SU-DHL-6 (cell line): Measurements from ENCODE around the gene ZSCAN25.

Experiments used
- H2AFZ ChIP-seq: fragments of 200-600 bp; sonication (generic); 2 replicates; pipeline ENCODE4 v1.6.1; 2014; ENCODE audit warnings: low read depth, mild to moderate bottlenecking, moderate library complexity, mixed read lengths, antibody characterized with exemption, low read length; ENCODE audit not compliant: severe bottlenecking
- H3F3A ChIP-seq: fragments of 200-600 bp; shearing (Covaris generic); 2 replicates; pipeline ENCODE4 v1.6.0; 2016; ENCODE audit warnings: antibody characterized with exemption, mild to moderate bottlenecking; ENCODE audit not compliant: insufficient read depth
- H3K27ac ChIP-seq: fragments of 200-600 bp; sonication (generic); 2 replicates; pipeline ENCODE4 v1.5.1; 2016; ENCODE audit warnings: low read depth, mild to moderate bottlenecking, low read length, moderate library complexity, mixed read lengths
- H3K27me3 ChIP-seq: fragments of 200-600 bp; sonication (generic), shearing (Covaris generic); 2 replicates; pipeline ENCODE4 v1.6.0; 2014; ENCODE audit warnings: mild to moderate bottlenecking, low read length
- H3K36me3 ChIP-seq: fragments of 200-600 bp; sonication (generic); 2 replicates; pipeline ENCODE4 v1.6.1; 2014; ENCODE audit warnings: mild to moderate bottlenecking, low read length, mixed read lengths
- H3K4me2 ChIP-seq: fragments of 300-600, 200-600 bp; shearing (Covaris generic), sonication (generic); 2 replicates; pipeline ENCODE4 v1.6.0; 2014; ENCODE audit warnings: low read length, low read depth, mild to moderate bottlenecking; ENCODE audit not compliant: poor library complexity, severe bottlenecking
- H3K4me3 ChIP-seq: fragments of 200-600 bp; sonication (generic); 2 replicates; pipeline ENCODE4 v1.5.1; 2014; ENCODE audit warnings: antibody characterized with exemption, low read length, mild to moderate bottlenecking, mixed read lengths; ENCODE audit not compliant: insufficient read depth, poor library complexity, severe bottlenecking
- H3K79me2 ChIP-seq: fragments of 200-600 bp; sonication (generic); 2 replicates; pipeline ENCODE4 v1.6.1; 2014; ENCODE audit warnings: mild to moderate bottlenecking, low read length, moderate library complexity; ENCODE audit not compliant: insufficient read depth
- H3K9ac ChIP-seq: fragments of 200-600 bp; sonication (generic); 2 replicates; pipeline ENCODE4 v1.7.0; 2014; ENCODE audit warnings: mild to moderate bottlenecking, low read length
- H3K9me2 ChIP-seq: fragments of 200-600 bp; sonication (generic); replicated peaks from 2 replicates; pipeline ENCODE4 v1.6.1; 2014; ENCODE audit warnings: low read length; ENCODE audit not compliant: insufficient read depth
- H3K9me3 ChIP-seq: fragments of 200-600 bp; sonication (generic); 2 replicates; pipeline ENCODE4 v1.6.1; 2014; ENCODE audit warnings: low read length, mixed read lengths; ENCODE audit not compliant: insufficient read depth
- H4K20me1 ChIP-seq: fragments of 200-600 bp; sonication (generic); 2 replicates; pipeline ENCODE4 v1.6.1; 2014; ENCODE audit warnings: low read depth, mild to moderate bottlenecking, antibody characterized with exemption, low read length, moderate library complexity, mixed read lengths
- CTCF ChIP-seq: fragments of 200-600 bp; sonication (generic); IDR thresholded peaks from one replicate; pipeline ENCODE4 v1.5.1; 2017; ENCODE audit warnings: antibody characterized with exemption, mild to moderate bottlenecking, low read length, moderate library complexity; ENCODE audit not compliant: insufficient read depth, poor library complexity, severe bottlenecking
- EZH2phosphoT487 ChIP-seq: fragments of 200-600 bp; sonication (generic), shearing (Covaris generic); conservative IDR thresholded peaks from 2 replicates; pipeline ENCODE4 v1.6.1; 2018; ENCODE audit warnings: mild to moderate bottlenecking, antibody characterized with exemption, low read length, moderate library complexity, mixed read lengths

The ZSCAN25 gene

GRCh38 chr7:99588868-99589267 is 27.9 kb upstream of the ZSCAN25 start:
- H3K79me2 ChIP-seq = no peaks in the 10 kb centered on the region
- no peaks in the 10 kb centered on the region for H3K9me2 ChIP-seq
- no peaks in the 10 kb centered on the region for H4K20me1 ChIP-seq
- no peak overlapping the region for H2AFZ ChIP-seq
- no peaks in the 10 kb centered on the region for H3K9me3 ChIP-seq
- H3K4me3 ChIP-seq = no peak overlapping the region
- no peak overlapping the region for H3K4me2 ChIP-seq
- H3K27me3 ChIP-seq = no peaks in the 10 kb centered on the region; the same call in 1 of the 2 replicates
- H3K9ac ChIP-seq = no peak overlapping the region
- TF ChIP-seq EZH2phosphoT487 = no peak
- TF ChIP-seq CTCF = no peak
- H3K36me3 ChIP-seq = no peaks in the 10 kb centered on the region
- no peaks in the 10 kb centered on the region for H3F3A ChIP-seq
- H3K27ac ChIP-seq = no peak overlapping the region

GRCh38 chr7:99594948-99595745 is 21.6 kb upstream of the ZSCAN25 start:
- Histone ChIP-seq H3K4me3 (no peak overlapping the region), H3K79me2 (no peaks in the 10 kb centered on the region), H3K27ac (no peak overlapping the region), H3K9ac (no peak overlapping the region), H3K4me2 (no peak overlapping the region), H3K9me2 (no peaks in the 10 kb centered on the region), H3K27me3 (no peaks in the 10 kb centered on the region; the same call in 1 of the 2 replicates), H2AFZ (no peak overlapping the region), H3K9me3 (no peaks in the 10 kb centered on the region), H3F3A (no peaks in the 10 kb centered on the region), H4K20me1 (no peaks in the 10 kb centered on the region), H3K36me3 (no peaks in the 10 kb centered on the region)
- no peak for TF ChIP-seq EZH2phosphoT487
- TF ChIP-seq CTCF = no peak

GRCh38 chr7:99596408-99596955 is 20.3 kb upstream of the ZSCAN25 start:
- Histone ChIP-seq H3K36me3 (no peaks in the 10 kb centered on the region), H3F3A (no peaks in the 10 kb centered on the region)
- TF ChIP-seq CTCF = no peak
- no peak for TF ChIP-seq EZH2phosphoT487

More at GRCh38 chr7:99596408-99596955, 20.3 kb upstream of the ZSCAN25 start:
- H3K27ac ChIP-seq = no peak overlapping the region
- no peaks in the 10 kb centered on the region; the same call in 1 of the 2 replicates for H3K27me3 ChIP-seq
- no peak overlapping the region for H3K4me2 ChIP-seq
- no peaks in the 10 kb centered on the region for H4K20me1 ChIP-seq
- H2AFZ ChIP-seq = no peak overlapping the region
- no peak overlapping the region for H3K4me3 ChIP-seq
- no peaks in the 10 kb centered on the region for H3K9me3 ChIP-seq
- H3K9ac ChIP-seq = no peak overlapping the region
- no peaks in the 10 kb centered on the region for H3K9me2 ChIP-seq
- no peaks in the 10 kb centered on the region for H3K79me2 ChIP-seq
